ENCODE data around the gene HOXA9.

Gene HOXA9

GRCh38 chr7:27124902-27125689 lies 40.2 kb downstream of the HOXA9 start:
- DNase-seq, result no peak

- peak; percentile 97 for DNase-seq
Measured at GRCh38 chr7:27124096-27124901, 41.0 kb downstream of the HOXA9 start.

- DNase-seq, result no peak
Measured at GRCh38 chr7:27123477-27124053, 41.8 kb downstream of the HOXA9 start.

GRCh38 chr7:27123007-27123476 lies 42.3 kb downstream of the HOXA9 start:
- no peak for DNase-seq

- DNase-seq, result no peak
Measured at GRCh38 chr7:27122077-27122910, 43.0 kb downstream of the HOXA9 start.

- DNase-seq, result no peak
Measured at GRCh38 chr7:27121684-27122076, 43.7 kb downstream of the HOXA9 start.

GRCh38 chr7:27119412-27119911 lies 45.9 kb downstream of the HOXA9 start:
- no peak for DNase-seq

- DNase-seq, result no peak
Measured at GRCh38 chr7:27118580-27118979, 46.8 kb downstream of the HOXA9 start.

- DNase-seq, result peak; percentile 70
Measured at GRCh38 chr7:27117887-27118491, 47.3 kb downstream of the HOXA9 start.

GRCh38 chr7:27116962-27117886 lies 48.1 kb downstream of the HOXA9 start:
- DNase-seq, result no peak

GRCh38 chr7:27116031-27116961 lies 49.0 kb downstream of the HOXA9 start:
- no peak for DNase-seq

- DNase-seq, result peak; percentile 58
Measured at GRCh38 chr7:27115221-27116026, 49.9 kb downstream of the HOXA9 start.

GRCh38 chr7:27114881-27115220 lies 50.5 kb downstream of the HOXA9 start:
- no peak for DNase-seq

- peak; percentile 67 for DNase-seq
Measured at GRCh38 chr7:27113991-27114769, 51.2 kb downstream of the HOXA9 start.

GRCh38 chr7:27112955-27113949 lies 52.1 kb downstream of the HOXA9 start:
- DNase-seq, result peak; percentile 89
